ENCODE results near the gene CEP72. TPM values are rescaled to one million over a fixed set of nuclear protein-coding genes. Genes with fewer than 3 reads are reported as not detected.
"Not testable (repeated sequence)": the region's sequence is repeated elsewhere in the genome, so short reads cannot be mapped to it uniquely, and the experiment has no call there.

CEP72 gene
- total and polyA plus RNA-seq, 11 donors = 0.58 to 4.1 (median 1.6) TPM

GRCh38 chr5:682651-683358, 70.7 kb downstream of the CEP72 start:
- peak in 2 of 5 donors; percentile 17 to 37 for DNase-seq
- not testable (repeated sequence) for ATAC-seq, H3K9me3 ChIP-seq, H3K4me3 ChIP-seq, H3K36me3 ChIP-seq, H3K27me3 ChIP-seq
- intact Hi-C loops (cut with DNase I) = loop anchor here in 3 of 10 donors (2.0 to 10.0 kb wide), 3 partner anchors 89 to 94 kb away; no protein-coding TSS in a partner anchor
- Histone ChIP-seq H3K4me1 (peaks cover 0 to 17% (median 0%) of the 10 kb centered on the region in 12 donors), H3K27ac (peak overlapping the region in 3 of 12 donors; percentile 11 to 52 (median 38))
- WGBS, 4 donors = 80 to 84% (median 81%) methylated on average over 9 to 17 of the region's 17 CpGs

GRCh38 chr5:683551-684481, 71.7 kb downstream of the CEP72 start:
- no peaks in the 10 kb centered on the region for H3K36me3 ChIP-seq
- TF ChIP-seq CTCF (IDR thresholded peaks at IDR 0.05) (no peak), POLR2A (IDR thresholded peaks at IDR 0.05) (no peak)
- no peaks in the 10 kb centered on the region for H3K27me3 ChIP-seq
- no peaks in the 10 kb centered on the region for H3K9me3 ChIP-seq
- peaks cover 0 to 17% (median 0%) of the 10 kb centered on the region in 12 donors for H3K4me1 ChIP-seq
- ATAC-seq (peak; percentile 50 to 85 (median 68)), DNase-seq (peak in 4 of 5 donors; percentile 6 to 70 (median 60))
- H3K27ac ChIP-seq = peak overlapping the region in 3 of 12 donors; percentile 7 to 52 (median 38)
- no peak overlapping the region for H3K4me3 ChIP-seq
- intact Hi-C loops (cut with DNase I) = loop anchor here in 3 of 10 donors (2.0 to 10.0 kb wide), 3 partner anchors 88 to 93 kb away; no protein-coding TSS in a partner anchor
- 65 to 82% (median 76%) methylated on average over 17 to 30 of the region's 30 CpGs for WGBS, 4 donors

GRCh38 chr5:684751-685216, 72.6 kb downstream of the CEP72 start:
- DNase-seq = peak in 2 of 5 donors; percentile 4 to 33
- 81 to 85% (median 82%) methylated on average over 12 to 17 of the region's 17 CpGs for whole genome bisulfite sequencing, 4 donors
- no peaks in the 10 kb centered on the region for H3K9me3 ChIP-seq

More at GRCh38 chr5:684751-685216, 72.6 kb downstream of the CEP72 start:
- TF ChIP-seq POLR2A (IDR thresholded peaks at IDR 0.05) (no peak), CTCF (IDR thresholded peaks at IDR 0.05) (no peak)
- Histone ChIP-seq H3K4me3 (no peak overlapping the region), H3K27ac (no peak overlapping the region), H3K36me3 (no peaks in the 10 kb centered on the region), H3K27me3 (no peaks in the 10 kb centered on the region), H3K4me1 (peaks cover 0 to 17% (median 0%) of the 10 kb centered on the region in 12 donors)
- intact Hi-C loops (cut with DNase I) = loop anchor here in 2 of 10 donors (5.0 to 10.0 kb wide), 2 partner anchors 88 to 90 kb away; no protein-coding TSS in a partner anchor
- ATAC-seq = no peak

All from heart left ventricle (tissue), 16 donors.